CD4-positive, alpha-beta T cell (primary cell): ENCODE measurements around the gene SAMMSON. TPM values are rescaled to one million over a fixed set of nuclear protein-coding genes. Genes with fewer than 3 reads are reported as not detected.

ENCODE experiments used
- ATAC-seq: fragments of 200-7000 bp; cut with Tn5 transposase; one replicate; pipeline ENCODE4 v1.10.0; 2022; ENCODE audit warnings: mild to moderate bottlenecking; ENCODE audit not compliant: poor library complexity
- CTCF ChIA-PET: fragments of 350-600 bp; sonication (Branson Sonifier 250); formaldehyde crosslinking; loops from one replicate; lab custom pipeline; 2021; ENCODE audit warnings: antibody characterized with exemption, inconsistent platforms; lab: Charles Lee
- POLR2A ChIA-PET: fragments of 350-600 bp; sonication (Branson Sonifier 250); formaldehyde crosslinking; loops from one replicate; lab custom pipeline; 2021; ENCODE audit warnings: antibody characterized with exemption, inconsistent platforms; lab: Charles Lee
- DNase-seq, 14 experiments: peaks; one replicate each; pipeline ENCODE4 v3.0.0-alpha.2; 2013 to 2020; ENCODE audit warnings: mixed read lengths in 2 of 14
- H3K27ac ChIP-seq, 2 donors: one replicate each; pipeline versions ENCODE4 v1.5.1 to v1.7.0; 2013; ENCODE audit warnings: low read length in 2 of 2, low read depth in 1 of 2, mild to moderate bottlenecking in 1 of 2
- H3K27me3 ChIP-seq, 2 experiments: 1 replicate in 1 of 2; 2 replicates in 1 of 2; pipeline versions ENCODE4 v1.6.1 to v1.7.0; 2013; ENCODE audit warnings: low read length in 2 of 2, control low read depth in 1 of 2, mild to moderate bottlenecking in 1 of 2, moderate library complexity in 1 of 2; ENCODE audit not compliant: insufficient read depth in 2 of 2, control insufficient read depth in 1 of 2
- H3K36me3 ChIP-seq: one replicate; pipeline ENCODE4 v1.6.1; 2013; ENCODE audit warnings: low read length, control low read depth; ENCODE audit not compliant: insufficient read depth
- H3K4me1 ChIP-seq: one replicate; pipeline ENCODE4 v1.6.1; 2013; ENCODE audit warnings: low read length, control low read depth; ENCODE audit not compliant: insufficient read depth
- H3K4me3 ChIP-seq: one replicate; pipeline ENCODE4 v1.5.1; 2013; ENCODE audit warnings: mild to moderate bottlenecking, low read length, moderate library complexity
- H3K9me3 ChIP-seq, 2 experiments: 1 replicate in 1 of 2; 2 replicates in 1 of 2; pipeline versions ENCODE4 v1.6.1 to v1.7.0; 2013; ENCODE audit warnings: low read length in 2 of 2, mild to moderate bottlenecking in 2 of 2, control low read depth in 1 of 2, moderate library complexity in 1 of 2; ENCODE audit not compliant: control insufficient read depth in 1 of 2, insufficient read depth in 1 of 2
- H3K27ac Mint-ChIP-seq: one replicate; pipeline ENCODE4 v1.8.0; 2020; ENCODE audit warnings: mixed read lengths
- H3K27me3 Mint-ChIP-seq: one replicate; pipeline ENCODE4 v1.8.0; 2021; ENCODE audit warnings: mixed read lengths
- H3K36me3 Mint-ChIP-seq: one replicate; pipeline ENCODE4 v1.8.0; 2021; ENCODE audit warnings: low read depth, mixed read lengths
- H3K4me1 Mint-ChIP-seq: one replicate; pipeline ENCODE4 v1.8.0; 2021; ENCODE audit warnings: low read depth, mixed read lengths
- H3K4me3 Mint-ChIP-seq: one replicate; pipeline ENCODE4 v1.8.0; 2020; ENCODE audit warnings: mild to moderate bottlenecking, mixed read lengths
- H3K9me3 Mint-ChIP-seq: one replicate; pipeline ENCODE4 v1.8.0; 2020; ENCODE audit warnings: mixed read lengths
- intact Hi-C, 2 experiments: fragments of 100-400 bp; cut with DNase I in 1 of 2; cut with micrococcal nuclease in 1 of 2; formaldehyde crosslinking; loops; one replicate each; pipeline versions ENCODE4 v1.15.1 to v1.9.0; 2023 to 2025; cut with DNase I, micrococcal nuclease
- total RNA-seq, 174 experiments: library from RNA in 2 of 174; stranded (reverse) in 2 of 174; gene quantifications; one replicate each; pipeline ENCODE4 v1.2.3 and lab custom pipeline; 2021 to 2026
- TF ChIP-seq, protein P1 (sequence below): fragments of 200-600 bp; IDR thresholded peaks from one replicate; pipeline ENCODE4 v1.8.0; 2022; ENCODE audit warnings: antibody characterized with exemption, mild to moderate bottlenecking

Gene SAMMSON
- total RNA-seq, 2 experiments from 2014 or later, result not detected

GRCh38 chr3:69961706-69962439, 37.7 kb upstream of the SAMMSON start:
- no peaks in the 10 kb centered on the region for H3K9me3 ChIP-seq
- ChIA-PET CTCF (no interaction called here), POLR2A (no interaction called here)
- no peaks in the 10 kb centered on the region for H3K4me1 ChIP-seq
- no peaks in the 10 kb centered on the region for H3K27me3 Mint-ChIP-seq
- H3K4me1 Mint-ChIP-seq, result no peaks in the 10 kb centered on the region
- no peaks in the 10 kb centered on the region for H3K36me3 ChIP-seq
- no peak overlapping the region for H3K4me3 Mint-ChIP-seq
- H3K27ac Mint-ChIP-seq, result no peak overlapping the region
- TF ChIP-seq, protein P1, sequence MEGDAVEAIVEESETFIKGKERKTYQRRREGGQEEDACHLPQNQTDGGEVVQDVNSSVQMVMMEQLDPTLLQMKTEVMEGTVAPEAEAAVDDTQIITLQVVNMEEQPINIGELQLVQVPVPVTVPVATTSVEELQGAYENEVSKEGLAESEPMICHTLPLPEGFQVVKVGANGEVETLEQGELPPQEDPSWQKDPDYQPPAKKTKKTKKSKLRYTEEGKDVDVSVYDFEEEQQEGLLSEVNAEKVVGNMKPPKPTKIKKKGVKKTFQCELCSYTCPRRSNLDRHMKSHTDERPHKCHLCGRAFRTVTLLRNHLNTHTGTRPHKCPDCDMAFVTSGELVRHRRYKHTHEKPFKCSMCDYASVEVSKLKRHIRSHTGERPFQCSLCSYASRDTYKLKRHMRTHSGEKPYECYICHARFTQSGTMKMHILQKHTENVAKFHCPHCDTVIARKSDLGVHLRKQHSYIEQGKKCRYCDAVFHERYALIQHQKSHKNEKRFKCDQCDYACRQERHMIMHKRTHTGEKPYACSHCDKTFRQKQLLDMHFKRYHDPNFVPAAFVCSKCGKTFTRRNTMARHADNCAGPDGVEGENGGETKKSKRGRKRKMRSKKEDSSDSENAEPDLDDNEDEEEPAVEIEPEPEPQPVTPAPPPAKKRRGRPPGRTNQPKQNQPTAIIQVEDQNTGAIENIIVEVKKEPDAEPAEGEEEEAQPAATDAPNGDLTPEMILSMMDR, result no peak
- no peaks in the 10 kb centered on the region for H3K9me3 Mint-ChIP-seq
- H3K27me3 ChIP-seq, result no peaks in the 10 kb centered on the region
- DNase-seq (no peak), ATAC-seq (no peak)
- H3K36me3 Mint-ChIP-seq, result no peaks in the 10 kb centered on the region
- H3K4me3 ChIP-seq, result no peak overlapping the region
- no peak overlapping the region for H3K27ac ChIP-seq
- intact Hi-C loops, result no loop called here

DNA sequence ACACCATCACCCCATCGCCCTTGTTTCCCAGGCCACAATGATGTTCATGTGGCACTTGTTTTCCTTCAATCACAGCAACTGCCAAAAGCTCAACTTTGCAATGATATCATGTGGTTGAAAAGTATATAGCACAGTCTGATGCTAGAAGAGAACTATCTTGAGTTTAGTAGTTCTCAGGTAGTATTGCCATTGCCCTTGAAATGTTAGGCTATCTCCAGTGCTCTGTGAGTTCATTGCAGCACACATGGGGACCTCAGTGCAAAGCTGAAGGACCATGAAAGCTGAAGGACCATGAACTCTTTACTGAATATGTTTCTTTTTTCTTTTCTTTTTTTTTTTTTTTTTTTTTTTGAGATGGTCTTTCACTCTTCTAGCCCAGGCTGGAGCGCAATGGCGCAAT, 35.9 kb upstream of the SAMMSON start:
- Mint-ChIP-seq H3K4me1 (no peaks in the 10 kb centered on the region), H3K9me3 (no peaks in the 10 kb centered on the region), H3K4me3 (no peak overlapping the region), H3K36me3 (no peaks in the 10 kb centered on the region), H3K27ac (no peak overlapping the region), H3K27me3 (no peaks in the 10 kb centered on the region)
- Histone ChIP-seq H3K27me3 (no peaks in the 10 kb centered on the region), H3K4me1 (no peaks in the 10 kb centered on the region), H3K27ac (no peak overlapping the region), H3K4me3 (no peak overlapping the region), H3K9me3 (no peaks in the 10 kb centered on the region), H3K36me3 (no peaks in the 10 kb centered on the region)
- TF ChIP-seq, protein P1, result no peak
- intact Hi-C loops, result no loop called here
- CTCF ChIA-PET, result no interaction called here
- DNase-seq (no peak), ATAC-seq (no peak)
- POLR2A ChIA-PET, result no interaction called here

GRCh38 chr3:69967156-69967555, 32.4 kb upstream of the SAMMSON start:
- POLR2A ChIA-PET, result no interaction called here
- CTCF ChIA-PET, result no interaction called here
- ATAC-seq (no peak), DNase-seq (no peak)
- Mint-ChIP-seq H3K4me3 (no peak overlapping the region), H3K9me3 (no peaks in the 10 kb centered on the region), H3K27ac (no peak overlapping the region), H3K4me1 (no peaks in the 10 kb centered on the region), H3K36me3 (no peaks in the 10 kb centered on the region), H3K27me3 (no peaks in the 10 kb centered on the region)
- intact Hi-C loops, result no loop called here
- Histone ChIP-seq H3K27me3 (no peaks in the 10 kb centered on the region), H3K9me3 (no peaks in the 10 kb centered on the region), H3K27ac (no peak overlapping the region), H3K4me1 (no peaks in the 10 kb centered on the region), H3K4me3 (no peak overlapping the region), H3K36me3 (no peaks in the 10 kb centered on the region)
- TF ChIP-seq, protein P1, result no peak
